Cardiac muscle cell (in vitro differentiated cells and primary cell): ENCODE measurements around the gene LDLRAD4. TPM values are rescaled to one million over a fixed set of nuclear protein-coding genes. Genes with fewer than 3 reads are reported as not detected.

Experiments used
- DNase-seq, 2 donors: peaks; one replicate each; pipeline versions ENCODE4 v3.0.0 to v3.0.0-alpha.2; 2010 to 2017; ENCODE audit warnings: low read depth in 1 of 2, low spot score in 1 of 2
- H3K27ac ChIP-seq: fragments of 200-600 bp; sonication (generic); 2 replicates; pipeline ENCODE4 v1.5.1; 2016
- H3K27me3 ChIP-seq: fragments of 200-600 bp; sonication (generic); 2 replicates; pipeline ENCODE4 v1.6.0; 2016; ENCODE audit warnings: control low read depth
- H3K36me3 ChIP-seq: fragments of 200-600 bp; sonication (generic); 2 replicates; pipeline ENCODE4 v1.5.1; 2016; ENCODE audit warnings: control low read depth
- H3K4me1 ChIP-seq: fragments of 200-600 bp; sonication (generic); 2 replicates; pipeline ENCODE4 v1.8.1; 2017; ENCODE audit warnings: low read depth, mild to moderate bottlenecking, mixed run types
- H3K4me3 ChIP-seq: fragments of 200-600 bp; sonication (generic); 2 replicates; pipeline ENCODE4 v1.5.1; 2016; ENCODE audit warnings: mild to moderate bottlenecking
- H3K9me3 ChIP-seq: fragments of 200-600 bp; sonication (generic); 2 replicates; pipeline ENCODE4 v1.5.1; 2017; ENCODE audit warnings: low read depth, mild to moderate bottlenecking, control low read depth
- polyA plus RNA-seq: library from polyadenylated mRNA; unstranded; fragments of >200 nt; fragmentation: Nextera tagmentation; extraction: Ambion mirVana; gene quantifications from 2 replicates; pipeline ENCODE4 v1.2.1, GENCODE V29; 2016
- total RNA-seq: library from RNA; depleted of rRNA; stranded (reverse); fragments of >200 nt; gene quantifications from 2 replicates; pipeline ENCODE4 v1.2.3, GENCODE V29; 2016
- TF ChIP-seq, protein P1 (sequence below): IDR thresholded peaks from 2 replicates; pipeline ENCODE4 v1.5.1; 2012; ENCODE audit warnings: low read depth, mild to moderate bottlenecking, low read length

LDLRAD4 gene
- total and polyA plus RNA-seq, 2 experiments from 2014 or later, result 10.5 to 11.5 TPM

GRCh38 chr18:13649397-13650390 is 431.1 kb downstream of the LDLRAD4 start:
- TF ChIP-seq, protein P1, sequence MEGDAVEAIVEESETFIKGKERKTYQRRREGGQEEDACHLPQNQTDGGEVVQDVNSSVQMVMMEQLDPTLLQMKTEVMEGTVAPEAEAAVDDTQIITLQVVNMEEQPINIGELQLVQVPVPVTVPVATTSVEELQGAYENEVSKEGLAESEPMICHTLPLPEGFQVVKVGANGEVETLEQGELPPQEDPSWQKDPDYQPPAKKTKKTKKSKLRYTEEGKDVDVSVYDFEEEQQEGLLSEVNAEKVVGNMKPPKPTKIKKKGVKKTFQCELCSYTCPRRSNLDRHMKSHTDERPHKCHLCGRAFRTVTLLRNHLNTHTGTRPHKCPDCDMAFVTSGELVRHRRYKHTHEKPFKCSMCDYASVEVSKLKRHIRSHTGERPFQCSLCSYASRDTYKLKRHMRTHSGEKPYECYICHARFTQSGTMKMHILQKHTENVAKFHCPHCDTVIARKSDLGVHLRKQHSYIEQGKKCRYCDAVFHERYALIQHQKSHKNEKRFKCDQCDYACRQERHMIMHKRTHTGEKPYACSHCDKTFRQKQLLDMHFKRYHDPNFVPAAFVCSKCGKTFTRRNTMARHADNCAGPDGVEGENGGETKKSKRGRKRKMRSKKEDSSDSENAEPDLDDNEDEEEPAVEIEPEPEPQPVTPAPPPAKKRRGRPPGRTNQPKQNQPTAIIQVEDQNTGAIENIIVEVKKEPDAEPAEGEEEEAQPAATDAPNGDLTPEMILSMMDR, result no peak
- no peak for DNase-seq
- no peak overlapping the region for H3K27ac ChIP-seq

GRCh38 chr18:13653746-13654433 is 435.3 kb downstream of the LDLRAD4 start:
- H3K9me3 ChIP-seq, result no peaks in the 10 kb centered on the region
- no peaks in the 10 kb centered on the region for H3K36me3 ChIP-seq
- TF ChIP-seq, protein P1, result no peak
- H3K27me3 ChIP-seq, result no peaks in the 10 kb centered on the region
- peaks cover 12% of the 10 kb centered on the region for H3K4me1 ChIP-seq
- no peak overlapping the region for H3K4me3 ChIP-seq
- no peak overlapping the region for H3K27ac ChIP-seq
- no peak for DNase-seq

More at GRCh38 chr18:13649397-13650390, 431.1 kb downstream of the LDLRAD4 start:
- H3K4me3 ChIP-seq, result no peak overlapping the region
- H3K4me1 ChIP-seq, result no peaks in the 10 kb centered on the region
- H3K9me3 ChIP-seq, result no peaks in the 10 kb centered on the region
- H3K36me3 ChIP-seq, result no peaks in the 10 kb centered on the region
- H3K27me3 ChIP-seq, result no peaks in the 10 kb centered on the region

GRCh38 chr18:13657974-13658373 is 439.4 kb downstream of the LDLRAD4 start:
- TF ChIP-seq, protein P1, result no peak
- H3K27ac ChIP-seq, result peak overlapping the region; percentile 67
- DNase-seq, result peak in 1 of 2 donors; percentile 71
- no peaks in the 10 kb centered on the region for H3K9me3 ChIP-seq
- H3K4me1 ChIP-seq, result peaks cover 32% of the 10 kb centered on the region
- H3K4me3 ChIP-seq, result no peak overlapping the region
- no peaks in the 10 kb centered on the region for H3K36me3 ChIP-seq
- H3K27me3 ChIP-seq, result no peaks in the 10 kb centered on the region

DNA sequence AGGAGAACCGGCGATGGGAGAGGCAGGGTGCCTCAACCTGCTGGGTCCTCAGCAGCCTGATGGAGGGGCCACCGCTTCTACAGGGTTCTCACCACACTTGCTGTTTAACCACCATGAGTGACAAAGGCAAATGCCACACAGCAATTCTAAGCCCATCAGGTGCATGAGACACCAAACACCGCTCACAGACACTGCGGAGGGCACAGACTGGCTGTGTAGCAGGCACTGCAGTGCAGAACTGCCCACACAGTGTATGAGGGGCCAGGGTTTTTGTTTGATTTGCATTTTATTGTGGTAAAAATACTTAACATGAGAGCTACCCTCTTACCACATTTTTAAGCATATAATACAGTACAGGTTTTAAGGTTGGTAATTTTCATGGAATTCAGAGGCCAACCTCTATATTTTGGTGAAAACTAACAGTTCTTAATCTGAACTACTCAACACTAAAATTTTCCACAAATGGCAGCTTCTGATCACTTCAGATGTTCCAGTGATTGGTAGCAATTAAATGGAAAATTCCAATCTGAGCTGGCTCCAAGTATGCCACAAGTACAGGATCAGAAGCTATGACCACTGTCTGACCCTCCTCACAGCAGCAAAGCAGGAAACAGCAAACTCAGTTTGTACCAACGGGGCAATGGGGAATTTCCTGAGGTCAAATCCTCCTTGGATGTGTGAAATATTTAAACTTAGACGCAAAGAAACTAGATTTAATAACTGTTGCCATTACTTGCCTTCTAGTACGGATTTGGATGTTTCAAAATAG is 440.1 kb downstream of the LDLRAD4 start:
- H3K27me3 ChIP-seq, result no peaks in the 10 kb centered on the region
- DNase-seq, result no peak
- peaks cover 3% of the 10 kb centered on the region for H3K36me3 ChIP-seq
- no peak overlapping the region for H3K4me3 ChIP-seq
- H3K27ac ChIP-seq, result peak overlapping the region; percentile 67
- H3K9me3 ChIP-seq, result no peaks in the 10 kb centered on the region
- TF ChIP-seq, protein P1, result no peak
- peaks cover 32% of the 10 kb centered on the region for H3K4me1 ChIP-seq

- peak; percentile 53 to 75 for DNase-seq
- H3K27ac ChIP-seq, result peak overlapping the region; percentile 51
Observed at GRCh38 chr18:13660510-13660909, 441.9 kb downstream of the LDLRAD4 start.

More at GRCh38 chr18:13660510-13660909, 441.9 kb downstream of the LDLRAD4 start:
- H3K9me3 ChIP-seq, result no peaks in the 10 kb centered on the region
- H3K36me3 ChIP-seq, result peaks cover 8% of the 10 kb centered on the region
- TF ChIP-seq, protein P1, result no peak
- no peaks in the 10 kb centered on the region for H3K27me3 ChIP-seq
- H3K4me1 ChIP-seq, result peaks cover 32% of the 10 kb centered on the region
- H3K4me3 ChIP-seq, result no peak overlapping the region
